Spleen (tissue), 11 donors: ENCODE results near the gene USP33. TPM values are rescaled to one million over a fixed set of nuclear protein-coding genes. Genes with fewer than 3 reads are reported as not detected.

Source experiments
- DNase-seq: peaks from one replicate; pipeline ENCODE4 v3.0.0-alpha.2; 2020
- H3K27ac ChIP-seq, 8 donors: fragments of 200-600 bp; sonication (generic) in 7 of 8; 1 replicate in 4 of 8; 2 replicates in 4 of 8; pipeline versions ENCODE4 v1.5.0 to v1.8.0; 2016 to 2021; ENCODE audit warnings: inconsistent platforms in 4 of 8, mild to moderate bottlenecking in 4 of 8, moderate library complexity in 1 of 8
- H3K27me3 ChIP-seq, 7 donors: fragments of 200-600 bp; sonication (generic) in 6 of 7; replicated peaks in 1 of 7; 1 replicate in 4 of 7; 2 replicates in 3 of 7; pipeline versions ENCODE4 v1.5.0 to v1.8.0; 2016 to 2021; ENCODE audit warnings: inconsistent platforms in 3 of 7, mild to moderate bottlenecking in 1 of 7
- H3K36me3 ChIP-seq, 6 donors: fragments of 200-600 bp; sonication (generic) in 5 of 6; 1 replicate in 4 of 6; 2 replicates in 2 of 6; pipeline versions ENCODE4 v1.5.0 to v1.8.0; 2016 to 2021; ENCODE audit warnings: inconsistent platforms in 2 of 6
- H3K4me1 ChIP-seq, 6 donors: fragments of 200-600 bp; sonication (generic) in 5 of 6; 1 replicate in 3 of 6; 2 replicates in 3 of 6; pipeline versions ENCODE4 v1.5.0 to v1.8.0; 2016 to 2021; ENCODE audit warnings: inconsistent platforms in 3 of 6
- H3K4me3 ChIP-seq, 8 donors: fragments of 200-600 bp; sonication (generic) in 7 of 8; 1 replicate in 4 of 8; 2 replicates in 4 of 8; pipeline versions ENCODE4 v1.5.0 to v1.8.0; 2016 to 2021; ENCODE audit warnings: inconsistent platforms in 4 of 8, mild to moderate bottlenecking in 4 of 8, moderate library complexity in 2 of 8
- H3K9me3 ChIP-seq, 8 donors: fragments of 200-600 bp; sonication (generic) in 7 of 8; 1 replicate in 4 of 8; 2 replicates in 4 of 8; pipeline versions ENCODE4 v1.5.0 to v1.8.0; 2016 to 2021; ENCODE audit warnings: inconsistent platforms in 4 of 8
- CTCF ChIP-seq, 11 experiments: fragments of 200-600 bp in 7 of 11; fragments of 450-650 bp in 4 of 11; sonication (generic) in 4 of 11; IDR thresholded peaks in 8 of 11; conservative IDR thresholded peaks in 3 of 11; 1 replicate in 7 of 11; 2 replicates in 4 of 11; pipeline versions ENCODE4 v1.4.0 to v1.8.0; 2016 to 2021; ENCODE audit warnings: antibody characterized with exemption in 11 of 11, inconsistent platforms in 4 of 11, mild to moderate bottlenecking in 1 of 11
- POLR2A ChIP-seq, 3 donors: fragments of 450-650 bp; IDR thresholded peaks; one replicate each; pipeline ENCODE4 v1.5.1; 2017; ENCODE audit warnings: antibody characterized with exemption in 3 of 3, mild to moderate bottlenecking in 1 of 3
- POLR2AphosphoS5 ChIP-seq, 3 donors: sonication (generic); formaldehyde crosslinking; IDR thresholded peaks; one replicate each; pipeline ENCODE4 v1.5.1; 2017; ENCODE audit warnings: antibody characterized with exemption in 3 of 3
- WGBS, 5 donors: extraction: QIAGEN DNeasy Blood & Tissue Kit in 3 of 5; methylation state at CpG; one replicate each; pipeline versions ENCODE4 v1.1.5 to v1.1.7; 2013 to 2018; 5-methylcytosine and 5-hydroxymethylcytosine counted together
- intact Hi-C: fragments of 100-400 bp; cut with DNase I; formaldehyde crosslinking; loops from one replicate; pipeline ENCODE4 v1.15.0; 2023; ENCODE audit warnings: low total_unique reads
- polyA plus RNA-seq, 3 donors: library from polyadenylated mRNA; stranded (reverse); fragments of 200-250 nt; gene quantifications; one replicate each; pipeline ENCODE4 v1.2.1, GENCODE V29; 2013
- total RNA-seq, 7 donors: library from RNA; depleted of rRNA in 3 of 7; stranded (reverse); fragments of >200 nt in 3 of 7; fragmentation: NEBNext Ultra II Directional in 4 of 7; extraction: Animal tissue kit (Norgen Biotek cat#: 25700) in 4 of 7; gene quantifications; one replicate each; pipeline versions ENCODE4 v1.1.0 to v1.2.1, GENCODE V29; 2016 to 2021
- donor health status: healthy with polysubstance abuse.
- donor health status: DM: no; HTN: no; CAD: no; lungs with moderate emphysema.
- donor health status: DM: no; HTN: no; CAD: no.
- donor health status: Bipolar disorder and iron deficiency.
- donor health status: healthy.
- donor health status: DM: no; HTN: no; CAD: no.
- donor health status: DM: yes; HTN: yes; CAD: no.

USP33 gene
- total and polyA plus RNA-seq, 10 donors: 20.3 to 105 (median 73.5) TPM

DNA sequence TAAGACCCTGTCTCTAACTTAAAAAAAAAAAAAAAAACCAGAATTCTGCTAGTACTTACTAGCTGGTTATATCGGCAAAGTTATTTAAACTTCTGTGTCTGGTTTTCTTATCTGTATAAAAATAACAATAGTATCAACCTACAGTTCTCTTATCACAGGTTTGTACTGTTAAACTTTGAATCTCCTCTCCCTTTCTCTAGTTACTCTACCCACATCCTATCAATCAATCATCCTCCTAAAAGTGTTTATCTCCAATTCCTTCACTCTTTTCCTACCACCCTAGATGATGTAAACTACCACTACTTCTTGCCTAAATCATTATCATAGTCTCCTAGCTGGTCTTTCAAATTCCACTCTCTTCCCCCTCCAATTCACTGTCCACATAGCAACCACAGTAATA lies 27.6 kb downstream of the USP33 start:
- DNase-seq: no peak
- TF ChIP-seq CTCF (IDR thresholded peaks at IDR 0.05 in 8 of 11, conservative IDR thresholded peaks at IDR 0.05 in 3 of 11) (no peak), POLR2AphosphoS5 (IDR thresholded peaks at IDR 0.05) (no peak), POLR2A (IDR thresholded peaks at IDR 0.05) (no peak)
- intact Hi-C loops: no loop called here
- Histone ChIP-seq H3K27me3 (no peaks in the 10 kb centered on the region), H3K4me3 (no peak overlapping the region), H3K4me1 (no peaks in the 10 kb centered on the region), H3K36me3 (peaks cover 0 to 99% (median 42%) of the 10 kb centered on the region in 6 donors), H3K27ac (no peak overlapping the region), H3K9me3 (no peaks in the 10 kb centered on the region)
- 82 to 97% (median 93%) methylated on average over 1 of the region's 1 CpG for WGBS, 5 donors

- Histone ChIP-seq H3K9me3 (no peaks in the 10 kb centered on the region), H3K4me3 (no peak overlapping the region), H3K36me3 (peaks cover 0 to 100% (median 82%) of the 10 kb centered on the region in 6 donors), H3K4me1 (no peaks in the 10 kb centered on the region), H3K27me3 (no peaks in the 10 kb centered on the region), H3K27ac (no peak overlapping the region)
- 94 to 100% (median 97%) methylated on average over 4 of the region's 4 CpGs for WGBS, 5 donors
- DNase-seq: no peak
- intact Hi-C loops: no loop called here
- TF ChIP-seq POLR2AphosphoS5 (IDR thresholded peaks at IDR 0.05): no peak
- no peak for TF ChIP-seq CTCF (IDR thresholded peaks at IDR 0.05 in 8 of 11, conservative IDR thresholded peaks at IDR 0.05 in 3 of 11)
- no peak for TF ChIP-seq POLR2A (IDR thresholded peaks at IDR 0.05)
Measured at GRCh38 chr1:77725706-77726105, 33.9 kb downstream of the USP33 start.

- H3K27ac ChIP-seq: no peak overlapping the region
- 95 to 99% (median 98%) methylated on average over 2 of the region's 2 CpGs for WGBS, 5 donors
- H3K4me3 ChIP-seq: no peak overlapping the region
- peaks cover 6 to 100% (median 82%) of the 10 kb centered on the region in 6 donors for H3K36me3 ChIP-seq
- intact Hi-C loops: loop anchor here (10.0 kb wide), 1 partner anchor 247 kb away; no protein-coding TSS in a partner anchor
- no peaks in the 10 kb centered on the region for H3K9me3 ChIP-seq
- DNase-seq: no peak
- TF ChIP-seq POLR2AphosphoS5 (IDR thresholded peaks at IDR 0.05) (no peak), POLR2A (IDR thresholded peaks at IDR 0.05) (no peak), CTCF (IDR thresholded peaks at IDR 0.05 in 8 of 11, conservative IDR thresholded peaks at IDR 0.05 in 3 of 11) (no peak)
- H3K27me3 ChIP-seq: no peaks in the 10 kb centered on the region
- no peaks in the 10 kb centered on the region for H3K4me1 ChIP-seq
Measured at GRCh38 chr1:77718181-77718580, 41.5 kb downstream of the USP33 start.

GRCh38 chr1:77716065-77716464 lies 43.6 kb downstream of the USP33 start:
- H3K4me1 ChIP-seq: no peaks in the 10 kb centered on the region
- no peaks in the 10 kb centered on the region for H3K9me3 ChIP-seq
- no peak overlapping the region for H3K27ac ChIP-seq
- H3K27me3 ChIP-seq: no peaks in the 10 kb centered on the region
- WGBS, 5 donors: 94 to 98% (median 96%) methylated on average over 4 of the region's 4 CpGs
- peaks cover 10 to 100% (median 85%) of the 10 kb centered on the region in 6 donors for H3K36me3 ChIP-seq
- no peak for DNase-seq
- TF ChIP-seq POLR2AphosphoS5 (IDR thresholded peaks at IDR 0.05) (no peak), POLR2A (IDR thresholded peaks at IDR 0.05) (no peak)
- intact Hi-C loops: loop anchor here (10.0 kb wide), 1 partner anchor 249 kb away; no protein-coding TSS in a partner anchor
- H3K4me3 ChIP-seq: no peak overlapping the region
